ENCODE data around the gene USP19.

USP19 gene

GRCh38 chr3:49092938-49093852 is 27.4 kb downstream of the USP19 start:
- TF ChIP-seq CTCF (IDR thresholded peaks at IDR 0.05; ENCODE audit: low read depth, low read length, missing control alignments) = no peak
- DNase-seq (ENCODE audit: extremely low read depth, low read depth) = peak; percentile 44
- H3K4me3 ChIP-seq (replicated peaks; ENCODE audit: low read depth, low read length) = peak overlapping the region; percentile 84

- no peak for DNase-seq (ENCODE audit: extremely low read depth, low read depth)
- no peak overlapping the region for H3K4me3 ChIP-seq (replicated peaks; ENCODE audit: low read depth, low read length)
- no peak for TF ChIP-seq CTCF (IDR thresholded peaks at IDR 0.05; ENCODE audit: low read depth, low read length, missing control alignments)
Measured at GRCh38 chr3:49081429-49081828, 39.2 kb downstream of the USP19 start.

- no peak for TF ChIP-seq CTCF (IDR thresholded peaks at IDR 0.05; ENCODE audit: low read depth, low read length, missing control alignments)
- H3K4me3 ChIP-seq (replicated peaks; ENCODE audit: low read depth, low read length) = no peak overlapping the region
- no peak for DNase-seq (ENCODE audit: extremely low read depth, low read depth)
Measured at GRCh38 chr3:49079270-49079669, 41.4 kb downstream of the USP19 start.

GRCh38 chr3:49076646-49077045 is 44.0 kb downstream of the USP19 start:
- no peak for DNase-seq (ENCODE audit: extremely low read depth, low read depth)
- no peak overlapping the region for H3K4me3 ChIP-seq (replicated peaks; ENCODE audit: low read depth, low read length)
- TF ChIP-seq CTCF (IDR thresholded peaks at IDR 0.05; ENCODE audit: low read depth, low read length, missing control alignments) = no peak

DNA sequence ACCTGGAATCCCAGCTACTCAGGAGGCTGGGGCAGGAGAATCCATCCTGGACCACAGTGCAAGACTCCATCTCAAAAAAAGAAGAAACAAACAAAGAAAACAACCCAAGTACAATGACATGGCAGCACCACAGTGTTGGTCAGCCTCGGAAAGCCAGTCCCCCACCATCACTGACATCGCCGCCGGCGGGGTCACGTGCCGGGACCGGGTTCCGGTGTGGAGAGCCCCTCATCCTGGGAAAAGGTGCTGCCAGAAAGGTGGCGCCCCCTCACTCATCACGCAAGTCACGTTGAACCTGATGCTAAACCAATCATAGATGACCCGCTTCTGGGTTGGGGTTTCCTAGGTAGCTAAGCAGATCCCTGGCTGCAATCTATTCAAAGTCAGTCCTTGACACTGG is 44.5 kb downstream of the USP19 start:
- DNase-seq (ENCODE audit: extremely low read depth, low read depth) = no peak
- H3K4me3 ChIP-seq (replicated peaks; ENCODE audit: low read depth, low read length) = no peak overlapping the region
- TF ChIP-seq CTCF (IDR thresholded peaks at IDR 0.05; ENCODE audit: low read depth, low read length, missing control alignments) = no peak
